GM19035 (cell line): ENCODE results near the gene ERMAP.
"Not testable (repeated sequence)": the region's sequence is repeated elsewhere in the genome, so short reads cannot be mapped to it uniquely, and the experiment has no call there.

Experiments
- ATAC-seq: cut with Tn5 transposase; IDR thresholded peaks from one replicate; pipeline ENCODE4 v1.9.1; 2021; ENCODE audit not compliant: unreplicated experiment

Gene ERMAP

DNA sequence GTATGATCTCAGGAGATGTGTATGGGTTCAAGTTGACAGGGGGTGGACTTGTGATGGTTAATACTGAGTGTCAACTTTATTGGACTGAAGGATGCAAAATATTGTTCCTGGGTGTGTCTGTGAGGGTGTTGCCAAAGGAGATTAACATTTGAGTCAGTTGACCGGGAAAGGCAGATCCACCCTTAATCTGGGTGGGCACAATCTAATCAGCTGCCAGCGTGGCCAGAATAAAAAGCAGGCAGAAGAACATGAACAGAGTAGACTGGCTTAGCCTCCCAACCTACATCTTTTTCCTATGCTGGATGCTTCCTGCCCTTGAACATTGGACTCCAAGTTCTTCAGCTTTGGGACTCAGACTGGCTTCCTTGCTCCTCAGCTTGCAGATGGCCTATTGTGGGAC is 52.8 kb downstream of the ERMAP start:
- ATAC-seq: not testable (repeated sequence)

GRCh38 chr1:42873108-42873507 is 56.2 kb downstream of the ERMAP start:
- not testable (repeated sequence) for ATAC-seq

DNA sequence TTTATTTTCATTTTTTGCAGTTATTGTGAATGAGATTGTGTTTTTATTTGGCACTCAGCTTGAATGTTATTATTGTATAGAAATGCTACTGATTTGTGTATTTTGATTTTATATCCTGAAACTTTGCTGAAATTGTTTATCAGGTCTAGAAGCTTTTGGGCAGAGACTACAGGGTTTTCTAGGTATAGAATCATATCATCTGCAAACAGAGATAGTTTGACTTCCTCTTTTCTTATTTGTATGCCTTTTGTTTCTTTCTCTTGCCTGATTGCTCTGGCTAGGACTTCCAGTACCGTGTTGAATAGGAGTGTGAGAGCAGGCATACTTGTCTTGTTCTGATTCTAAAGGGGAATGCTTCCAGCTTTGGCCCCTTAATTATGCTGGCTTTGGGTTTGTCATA is 56.7 kb downstream of the ERMAP start:
- ATAC-seq: no peak

GRCh38 chr1:42876009-42876408 is 59.1 kb downstream of the ERMAP start:
- no peak for ATAC-seq

- ATAC-seq: no peak
These were observed 60.5 kb downstream of the ERMAP start for GRCh38 chr1:42877380-42877779.

- no peak for ATAC-seq
These were observed 63.5 kb downstream of the ERMAP start for GRCh38 chr1:42880384-42880783.

DNA sequence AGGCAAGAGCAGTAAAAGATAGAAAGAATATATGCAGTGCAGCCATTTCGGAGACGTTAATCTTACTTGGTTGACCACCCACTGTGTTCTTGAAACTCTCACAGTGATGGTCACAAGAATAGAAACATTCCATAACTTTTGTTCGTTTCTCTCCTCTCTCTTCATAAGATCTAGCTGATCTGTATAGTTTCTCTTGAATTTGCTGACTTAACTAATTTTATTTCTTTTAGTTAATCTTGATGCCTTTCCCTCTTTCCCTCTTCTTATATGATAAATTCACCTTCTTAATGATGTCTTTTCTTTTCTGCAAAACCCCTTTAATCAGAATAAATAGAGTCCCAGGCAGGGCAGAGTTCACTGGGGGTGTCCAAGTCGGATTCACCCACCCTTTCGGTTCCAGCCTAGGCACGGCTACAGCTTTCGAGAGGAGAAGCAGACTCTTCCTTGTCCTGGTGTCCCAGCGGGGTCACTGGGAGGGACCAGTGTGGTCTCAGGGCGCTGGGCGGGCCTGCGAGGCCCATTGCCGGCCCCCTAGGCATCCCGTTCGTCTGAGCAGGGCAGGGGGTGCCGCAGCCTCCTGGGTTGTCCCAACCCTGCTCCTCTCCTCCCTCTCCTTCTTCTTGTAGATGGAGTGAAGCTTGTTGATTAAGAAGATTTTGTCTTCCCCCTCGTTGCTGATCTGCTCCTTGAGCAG is 69.3 kb downstream of the ERMAP start:
- ATAC-seq: no peak

DNA sequence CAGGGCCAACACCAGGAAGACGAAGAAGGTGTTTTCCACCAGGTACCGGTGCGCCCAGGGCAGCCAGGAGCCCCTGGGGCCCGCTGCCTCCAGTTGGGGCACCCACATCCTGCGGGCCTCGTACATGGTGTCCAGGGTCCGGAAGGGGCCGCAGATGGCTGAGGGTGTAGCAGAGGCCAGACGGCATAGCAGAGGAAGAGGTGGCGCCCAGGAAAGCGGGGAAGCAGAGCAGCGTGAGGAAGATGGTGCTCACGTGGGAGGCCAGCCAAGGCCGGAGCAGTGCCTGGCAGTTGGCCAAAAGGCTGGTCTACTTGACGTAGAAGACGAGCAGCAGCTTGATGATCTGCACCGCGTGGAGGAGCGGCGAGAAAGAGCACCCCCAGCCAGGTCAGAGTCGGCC is 69.9 kb downstream of the ERMAP start:
- ATAC-seq: no peak

- no peak for ATAC-seq
These were observed 70.4 kb downstream of the ERMAP start for GRCh38 chr1:42887366-42887765.

GRCh38 chr1:42888013-42888633 is 71.2 kb downstream of the ERMAP start:
- ATAC-seq: no peak

- no peak for ATAC-seq
These were observed 72.3 kb downstream of the ERMAP start for GRCh38 chr1:42889264-42889663.

GRCh38 chr1:42891465-42892138 is 74.7 kb downstream of the ERMAP start:
- no peak for ATAC-seq
